GM20000 (cell line): Measurements from ENCODE around the gene CDKN2B.
"Not testable (repeated sequence)": the region's sequence is repeated elsewhere in the genome, so short reads cannot be mapped to it uniquely, and the experiment has no call there.

ENCODE experiments used
- DNase-seq: peaks from one replicate; pipeline ENCODE4 v3.0.0; 2012; ENCODE audit warnings: low spot score
- CTCF ChIP-seq: IDR thresholded peaks from 2 replicates; pipeline ENCODE4 v1.5.1; 2012; ENCODE audit warnings: mild to moderate bottlenecking, control low read depth; ENCODE audit errors: extremely low read depth, missing control alignments

Gene CDKN2B

GRCh38 chr9:22008717-22009505 is at the start of gene CDKN2B:
CDKN2B (minus strand) TSS chr9:22009305; CDS start chr9:22008953, 352 bp downstream.
- DNase-seq: peak; percentile 93
- peak; percentile 88 for TF ChIP-seq CTCF

- not testable (repeated sequence) for DNase-seq
Observed at GRCh38 chr9:22057972-22058371, 48.9 kb upstream of the CDKN2B start.

GRCh38 chr9:22056402-22056801 is 47.3 kb upstream of the CDKN2B start:
- no peak for DNase-seq
- no peak for TF ChIP-seq CTCF

GRCh38 chr9:22055090-22055489 is 46.0 kb upstream of the CDKN2B start:
- DNase-seq: no peak
- no peak for TF ChIP-seq CTCF

GRCh38 chr9:22054529-22054928 is 45.4 kb upstream of the CDKN2B start:
- TF ChIP-seq CTCF: no peak
- no peak for DNase-seq

- no peak for TF ChIP-seq CTCF
- no peak for DNase-seq
Observed at GRCh38 chr9:22054076-22054475, 45.0 kb upstream of the CDKN2B start.

GRCh38 chr9:22053178-22053577 is 44.1 kb upstream of the CDKN2B start:
- TF ChIP-seq CTCF: no peak
- no peak for DNase-seq

- peak; percentile 17 for DNase-seq
Observed at GRCh38 chr9:22052376-22052945, 43.4 kb upstream of the CDKN2B start.

More at GRCh38 chr9:22052376-22052945, 43.4 kb upstream of the CDKN2B start:
- TF ChIP-seq CTCF: no peak
